ENCODE measurements around the gene ARG1.

The ARG1 gene

DNA sequence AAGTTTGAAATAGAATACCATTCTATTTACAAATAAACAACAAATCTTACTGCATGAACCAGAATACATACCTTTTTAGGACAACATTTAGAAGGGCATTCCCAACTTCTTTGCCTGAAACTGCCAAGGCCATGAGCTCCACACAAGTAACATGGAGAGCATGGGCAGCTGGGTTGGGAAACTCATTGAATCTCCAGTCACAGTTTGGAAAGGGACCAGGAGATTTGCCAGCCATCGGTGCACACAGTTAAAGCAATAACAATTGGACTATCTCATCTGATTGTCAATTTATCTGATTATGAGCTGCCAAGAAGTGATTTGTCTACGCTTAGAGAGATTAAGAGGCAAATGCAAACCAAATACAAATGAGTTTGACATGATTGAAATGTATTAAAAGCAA lies 19.9 kb downstream of the ARG1 start:
- H3K27ac ChIP-seq (ENCODE audit: low read length) = no peak overlapping the region
- no peak for TF ChIP-seq CTCF (IDR thresholded peaks at IDR 0.05; ENCODE audit: low read depth, low read length)
- no peak for TF ChIP-seq EZH2phosphoT487 (IDR thresholded peaks at IDR 0.05; ENCODE audit: low read depth)
- no peaks in the 10 kb centered on the region for H3K27me3 ChIP-seq (ENCODE audit: low read depth, low read length)

DNA sequence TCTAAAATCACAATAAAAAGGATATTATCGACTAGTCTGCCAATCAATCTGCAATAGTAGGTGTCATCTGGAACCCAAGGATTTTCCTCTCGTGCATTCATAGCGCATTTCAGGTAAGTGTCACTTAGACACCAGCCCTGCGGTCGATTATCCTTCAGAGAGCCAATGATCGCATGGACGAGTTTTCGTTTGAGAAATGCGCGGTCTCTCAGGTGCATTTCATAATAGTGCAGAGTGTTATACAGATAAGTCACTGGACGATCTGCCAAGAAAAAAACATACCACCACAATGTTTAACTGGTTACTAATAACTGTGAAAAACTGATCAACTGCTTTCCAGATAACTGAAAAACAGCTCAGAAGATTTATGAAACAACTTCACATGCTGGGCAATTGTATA lies 21.0 kb downstream of the ARG1 start:
- Histone ChIP-seq H3K27me3 (ENCODE audit: low read depth, low read length) (no peaks in the 10 kb centered on the region), H3K4me3 (ENCODE audit: low read length) (no peak overlapping the region), H2AFZ (ENCODE audit: low read depth, low read length) (no peak overlapping the region), H3K27ac (ENCODE audit: low read length) (no peak overlapping the region), H3K36me3 (replicated peaks; ENCODE audit: low read depth, low read length) (peaks cover 5% of the 10 kb centered on the region), H3K4me1 (ENCODE audit: low read length) (no peaks in the 10 kb centered on the region), H3K4me2 (ENCODE audit: low read length) (no peak overlapping the region), H3K9me3 (ENCODE audit: insufficient read depth, low read length) (no peaks in the 10 kb centered on the region), H3K9ac (ENCODE audit: low read length) (no peak overlapping the region), H4K20me1 (ENCODE audit: insufficient read depth, low read length) (no peaks in the 10 kb centered on the region), H3K79me2 (ENCODE audit: low read length) (no peaks in the 10 kb centered on the region)
- TF ChIP-seq EZH2phosphoT487 (IDR thresholded peaks at IDR 0.05; ENCODE audit: low read depth) = no peak
- TF ChIP-seq CTCF (IDR thresholded peaks at IDR 0.05; ENCODE audit: low read depth, low read length) = no peak

More for the DNA sequence above, 19.9 kb downstream of the ARG1 start:
- Histone ChIP-seq H3K79me2 (ENCODE audit: low read length) (no peaks in the 10 kb centered on the region), H3K4me3 (ENCODE audit: low read length) (no peak overlapping the region), H4K20me1 (ENCODE audit: insufficient read depth, low read length) (no peaks in the 10 kb centered on the region), H2AFZ (ENCODE audit: low read depth, low read length) (no peak overlapping the region), H3K36me3 (replicated peaks; ENCODE audit: low read depth, low read length) (no peaks in the 10 kb centered on the region), H3K9me3 (ENCODE audit: insufficient read depth, low read length) (no peaks in the 10 kb centered on the region), H3K4me1 (ENCODE audit: low read length) (no peaks in the 10 kb centered on the region), H3K4me2 (ENCODE audit: low read length) (no peak overlapping the region), H3K9ac (ENCODE audit: low read length) (no peak overlapping the region)

DNA sequence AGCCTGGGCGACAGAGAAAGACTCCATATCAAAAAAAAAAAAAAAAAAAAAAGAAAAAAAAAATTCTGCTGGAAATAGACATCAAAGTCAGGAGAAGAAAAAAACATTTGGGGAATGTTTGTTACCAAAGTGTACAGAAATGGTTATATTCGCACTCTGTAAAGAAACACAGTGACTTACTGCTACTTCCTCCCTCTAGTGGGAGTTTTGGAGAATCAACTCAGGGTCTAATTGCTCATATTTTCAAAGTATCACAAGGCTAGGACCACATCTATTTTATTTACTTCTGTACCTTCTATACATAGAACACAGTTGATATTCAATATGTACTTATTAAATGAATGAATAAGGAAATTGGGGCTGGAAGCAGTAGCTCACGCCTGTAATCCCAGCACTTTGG lies 24.4 kb downstream of the ARG1 start:
- Histone ChIP-seq H3K9me3 (ENCODE audit: insufficient read depth, low read length) (no peaks in the 10 kb centered on the region), H3K4me3 (ENCODE audit: low read length) (no peak overlapping the region), H3K36me3 (replicated peaks; ENCODE audit: low read depth, low read length) (peaks cover 9% of the 10 kb centered on the region), H3K9ac (ENCODE audit: low read length) (no peak overlapping the region), H3K79me2 (ENCODE audit: low read length) (no peaks in the 10 kb centered on the region), H2AFZ (ENCODE audit: low read depth, low read length) (no peak overlapping the region), H3K27ac (ENCODE audit: low read length) (no peak overlapping the region), H3K4me1 (ENCODE audit: low read length) (no peaks in the 10 kb centered on the region), H3K27me3 (ENCODE audit: low read depth, low read length) (no peaks in the 10 kb centered on the region), H4K20me1 (ENCODE audit: insufficient read depth, low read length) (no peaks in the 10 kb centered on the region), H3K4me2 (ENCODE audit: low read length) (no peak overlapping the region)
- TF ChIP-seq CTCF (IDR thresholded peaks at IDR 0.05; ENCODE audit: low read depth, low read length) = peak; percentile 9; the same call in 1 of the 2 replicates
- TF ChIP-seq EZH2phosphoT487 (IDR thresholded peaks at IDR 0.05; ENCODE audit: low read depth) = no peak

GRCh38 chr6:131600716-131601115 lies 27.7 kb downstream of the ARG1 start:
- Histone ChIP-seq H3K27ac (ENCODE audit: low read length) (no peak overlapping the region), H2AFZ (ENCODE audit: low read depth, low read length) (no peak overlapping the region), H3K9ac (ENCODE audit: low read length) (no peak overlapping the region), H3K4me1 (ENCODE audit: low read length) (no peaks in the 10 kb centered on the region), H3K4me3 (ENCODE audit: low read length) (no peak overlapping the region), H3K27me3 (ENCODE audit: low read depth, low read length) (no peaks in the 10 kb centered on the region), H3K79me2 (ENCODE audit: low read length) (no peaks in the 10 kb centered on the region), H3K9me3 (ENCODE audit: insufficient read depth, low read length) (no peaks in the 10 kb centered on the region), H4K20me1 (ENCODE audit: insufficient read depth, low read length) (no peaks in the 10 kb centered on the region), H3K4me2 (ENCODE audit: low read length) (no peak overlapping the region), H3K36me3 (replicated peaks; ENCODE audit: low read depth, low read length) (peaks cover 15% of the 10 kb centered on the region)
- TF ChIP-seq CTCF (IDR thresholded peaks at IDR 0.05; ENCODE audit: low read depth, low read length) (no peak), EZH2phosphoT487 (IDR thresholded peaks at IDR 0.05; ENCODE audit: low read depth) (no peak)

Data from OCI-LY3 (cell line).